ENCODE results near the gene FOXP1.

The FOXP1 gene

GRCh38 chr3:71465371-71466036 lies 118.0 kb downstream of the FOXP1 start:
- no peaks in the 10 kb centered on the region for H3K27me3 ChIP-seq (ENCODE audit: control insufficient read depth, insufficient read depth, low read length)
- H3K9ac ChIP-seq (ENCODE audit: low read depth, low read length): no peak overlapping the region
- peaks cover 23% of the 10 kb centered on the region for H3K4me1 ChIP-seq (ENCODE audit: control insufficient read depth, insufficient read depth, low read length)
- no peak overlapping the region for H3K4me3 ChIP-seq (ENCODE audit: low read depth, low read length)
- H3K9me3 ChIP-seq (ENCODE audit: control insufficient read depth, insufficient read depth, low read length): no peaks in the 10 kb centered on the region
- H3K36me3 ChIP-seq (ENCODE audit: control insufficient read depth, insufficient read depth, low read length): no peaks in the 10 kb centered on the region

- Histone ChIP-seq H3K9me3 (ENCODE audit: control insufficient read depth, insufficient read depth, low read length) (no peaks in the 10 kb centered on the region), H3K4me1 (ENCODE audit: control insufficient read depth, insufficient read depth, low read length) (peaks cover 23% of the 10 kb centered on the region), H3K36me3 (ENCODE audit: control insufficient read depth, insufficient read depth, low read length) (no peaks in the 10 kb centered on the region), H3K27me3 (ENCODE audit: control insufficient read depth, insufficient read depth, low read length) (no peaks in the 10 kb centered on the region), H3K4me3 (ENCODE audit: low read depth, low read length) (no peak overlapping the region), H3K9ac (ENCODE audit: low read depth, low read length) (no peak overlapping the region)
Measured at GRCh38 chr3:71464613-71465012, 118.9 kb downstream of the FOXP1 start.

GRCh38 chr3:71463617-71464016 lies 119.9 kb downstream of the FOXP1 start:
- H3K4me3 ChIP-seq (ENCODE audit: low read depth, low read length): no peak overlapping the region
- H3K4me1 ChIP-seq (ENCODE audit: control insufficient read depth, insufficient read depth, low read length): peaks cover 19% of the 10 kb centered on the region
- H3K9me3 ChIP-seq (ENCODE audit: control insufficient read depth, insufficient read depth, low read length): no peaks in the 10 kb centered on the region

GRCh38 chr3:71462586-71462985 lies 120.9 kb downstream of the FOXP1 start:
- H3K36me3 ChIP-seq (ENCODE audit: control insufficient read depth, insufficient read depth, low read length): no peaks in the 10 kb centered on the region
- no peaks in the 10 kb centered on the region for H3K9me3 ChIP-seq (ENCODE audit: control insufficient read depth, insufficient read depth, low read length)
- H3K4me1 ChIP-seq (ENCODE audit: control insufficient read depth, insufficient read depth, low read length): peaks cover 11% of the 10 kb centered on the region
- no peaks in the 10 kb centered on the region for H3K27me3 ChIP-seq (ENCODE audit: control insufficient read depth, insufficient read depth, low read length)
- H3K9ac ChIP-seq (ENCODE audit: low read depth, low read length): no peak overlapping the region
- no peak overlapping the region for H3K4me3 ChIP-seq (ENCODE audit: low read depth, low read length)

More at GRCh38 chr3:71463617-71464016, 119.9 kb downstream of the FOXP1 start:
- no peaks in the 10 kb centered on the region for H3K27me3 ChIP-seq (ENCODE audit: control insufficient read depth, insufficient read depth, low read length)
- H3K36me3 ChIP-seq (ENCODE audit: control insufficient read depth, insufficient read depth, low read length): no peaks in the 10 kb centered on the region
- no peak overlapping the region for H3K9ac ChIP-seq (ENCODE audit: low read depth, low read length)

GRCh38 chr3:71461749-71462483 lies 121.6 kb downstream of the FOXP1 start:
- Histone ChIP-seq H3K36me3 (ENCODE audit: control insufficient read depth, insufficient read depth, low read length) (no peaks in the 10 kb centered on the region), H3K9ac (ENCODE audit: low read depth, low read length) (no peak overlapping the region), H3K4me1 (ENCODE audit: control insufficient read depth, insufficient read depth, low read length) (peaks cover 5% of the 10 kb centered on the region), H3K27me3 (ENCODE audit: control insufficient read depth, insufficient read depth, low read length) (no peaks in the 10 kb centered on the region), H3K4me3 (ENCODE audit: low read depth, low read length) (no peak overlapping the region), H3K9me3 (ENCODE audit: control insufficient read depth, insufficient read depth, low read length) (no peaks in the 10 kb centered on the region)

- no peaks in the 10 kb centered on the region for H3K4me1 ChIP-seq (ENCODE audit: control insufficient read depth, insufficient read depth, low read length)
- H3K9ac ChIP-seq (ENCODE audit: low read depth, low read length): no peak overlapping the region
- H3K4me3 ChIP-seq (ENCODE audit: low read depth, low read length): no peak overlapping the region
- H3K9me3 ChIP-seq (ENCODE audit: control insufficient read depth, insufficient read depth, low read length): no peaks in the 10 kb centered on the region
- H3K36me3 ChIP-seq (ENCODE audit: control insufficient read depth, insufficient read depth, low read length): no peaks in the 10 kb centered on the region
- no peaks in the 10 kb centered on the region for H3K27me3 ChIP-seq (ENCODE audit: control insufficient read depth, insufficient read depth, low read length)
Measured at GRCh38 chr3:71461114-71461513, 122.4 kb downstream of the FOXP1 start.

- Histone ChIP-seq H3K9ac (ENCODE audit: low read depth, low read length) (no peak overlapping the region), H3K27me3 (ENCODE audit: control insufficient read depth, insufficient read depth, low read length) (no peaks in the 10 kb centered on the region), H3K4me1 (ENCODE audit: control insufficient read depth, insufficient read depth, low read length) (no peaks in the 10 kb centered on the region), H3K4me3 (ENCODE audit: low read depth, low read length) (no peak overlapping the region), H3K36me3 (ENCODE audit: control insufficient read depth, insufficient read depth, low read length) (no peaks in the 10 kb centered on the region), H3K9me3 (ENCODE audit: control insufficient read depth, insufficient read depth, low read length) (no peaks in the 10 kb centered on the region)
Measured at GRCh38 chr3:71458895-71459294, 124.6 kb downstream of the FOXP1 start.

GRCh38 chr3:71456826-71457225 lies 126.7 kb downstream of the FOXP1 start:
- Histone ChIP-seq H3K4me3 (ENCODE audit: low read depth, low read length) (no peak overlapping the region), H3K9ac (ENCODE audit: low read depth, low read length) (no peak overlapping the region), H3K27me3 (ENCODE audit: control insufficient read depth, insufficient read depth, low read length) (no peaks in the 10 kb centered on the region), H3K36me3 (ENCODE audit: control insufficient read depth, insufficient read depth, low read length) (no peaks in the 10 kb centered on the region), H3K4me1 (ENCODE audit: control insufficient read depth, insufficient read depth, low read length) (no peaks in the 10 kb centered on the region), H3K9me3 (ENCODE audit: control insufficient read depth, insufficient read depth, low read length) (no peaks in the 10 kb centered on the region)

GRCh38 chr3:71456156-71456555 lies 127.4 kb downstream of the FOXP1 start:
- Histone ChIP-seq H3K36me3 (ENCODE audit: control insufficient read depth, insufficient read depth, low read length) (no peaks in the 10 kb centered on the region), H3K27me3 (ENCODE audit: control insufficient read depth, insufficient read depth, low read length) (no peaks in the 10 kb centered on the region), H3K9ac (ENCODE audit: low read depth, low read length) (no peak overlapping the region), H3K4me1 (ENCODE audit: control insufficient read depth, insufficient read depth, low read length) (no peaks in the 10 kb centered on the region), H3K9me3 (ENCODE audit: control insufficient read depth, insufficient read depth, low read length) (no peaks in the 10 kb centered on the region), H3K4me3 (ENCODE audit: low read depth, low read length) (no peak overlapping the region)

- Histone ChIP-seq H3K36me3 (ENCODE audit: control insufficient read depth, insufficient read depth, low read length) (no peaks in the 10 kb centered on the region), H3K9ac (ENCODE audit: low read depth, low read length) (no peak overlapping the region), H3K4me3 (ENCODE audit: low read depth, low read length) (no peak overlapping the region), H3K4me1 (ENCODE audit: control insufficient read depth, insufficient read depth, low read length) (peaks cover 7% of the 10 kb centered on the region), H3K9me3 (ENCODE audit: control insufficient read depth, insufficient read depth, low read length) (no peaks in the 10 kb centered on the region), H3K27me3 (ENCODE audit: control insufficient read depth, insufficient read depth, low read length) (no peaks in the 10 kb centered on the region)
Measured at GRCh38 chr3:71454512-71455403, 128.8 kb downstream of the FOXP1 start.

- Histone ChIP-seq H3K9me3 (ENCODE audit: control insufficient read depth, insufficient read depth, low read length) (no peaks in the 10 kb centered on the region), H3K4me3 (ENCODE audit: low read depth, low read length) (no peak overlapping the region), H3K36me3 (ENCODE audit: control insufficient read depth, insufficient read depth, low read length) (no peaks in the 10 kb centered on the region), H3K27me3 (ENCODE audit: control insufficient read depth, insufficient read depth, low read length) (no peaks in the 10 kb centered on the region), H3K9ac (ENCODE audit: low read depth, low read length) (no peak overlapping the region), H3K4me1 (ENCODE audit: control insufficient read depth, insufficient read depth, low read length) (peaks cover 8% of the 10 kb centered on the region)
Measured at GRCh38 chr3:71453822-71454511, 129.6 kb downstream of the FOXP1 start.

Data from iPS-15b (cell line).